Colonic mucosa (tissue), 4 donors: ENCODE data around the gene RHOBTB1. TPM values are rescaled to one million over a fixed set of nuclear protein-coding genes. Genes with fewer than 3 reads are reported as not detected.

ENCODE experiments used
- DNase-seq: peaks from one replicate; pipeline ENCODE4 v3.0.0-alpha.2; 2020
- H3K27ac ChIP-seq: fragments of 200-600 bp; one replicate; pipeline ENCODE4 v1.8.0; 2021
- H3K27me3 ChIP-seq: fragments of 200-600 bp; one replicate; pipeline ENCODE4 v1.8.0; 2021
- H3K36me3 ChIP-seq: fragments of 200-600 bp; one replicate; pipeline ENCODE4 v1.8.0; 2021
- H3K4me1 ChIP-seq: fragments of 200-600 bp; one replicate; pipeline ENCODE4 v1.8.0; 2021; ENCODE audit warnings: mild to moderate bottlenecking
- H3K4me3 ChIP-seq: fragments of 200-600 bp; one replicate; pipeline ENCODE4 v1.8.0; 2021
- H3K9ac ChIP-seq, 2 donors: one replicate each; pipeline ENCODE4 v1.7.0; 2013; ENCODE audit warnings: control low read depth in 2 of 2, low read depth in 2 of 2, low read length in 2 of 2
- H3K9me3 ChIP-seq: fragments of 200-600 bp; one replicate; pipeline ENCODE4 v1.8.0; 2021
- intact Hi-C: fragments of 100-400 bp; cut with DNase I; formaldehyde crosslinking; loops from one replicate; pipeline ENCODE4 v1.14.1; 2022
- total RNA-seq, 2 donors: library from RNA; stranded (reverse); fragmentation: NEBNext Ultra II Directional in 1 of 2; extraction: Animal tissue kit (Norgen Biotek cat#: 25700) in 1 of 2; gene quantifications; one replicate each; pipeline ENCODE4 v1.2.1, GENCODE V29; 2021
- TF ChIP-seq, protein P1 (sequence below): fragments of 200-600 bp; IDR thresholded peaks from one replicate; pipeline ENCODE4 v1.8.0; 2022; ENCODE audit warnings: antibody characterized with exemption, mild to moderate bottlenecking
- donor health status: healthy.
- donor health status: DM: no; HTN: no; CAD: no.
- donor health status: DM: no; HTN: no; CAD: no.

RHOBTB1 gene
- total RNA-seq, 2 donors from 2014 or later: 2.5 to 4.9 TPM

DNA sequence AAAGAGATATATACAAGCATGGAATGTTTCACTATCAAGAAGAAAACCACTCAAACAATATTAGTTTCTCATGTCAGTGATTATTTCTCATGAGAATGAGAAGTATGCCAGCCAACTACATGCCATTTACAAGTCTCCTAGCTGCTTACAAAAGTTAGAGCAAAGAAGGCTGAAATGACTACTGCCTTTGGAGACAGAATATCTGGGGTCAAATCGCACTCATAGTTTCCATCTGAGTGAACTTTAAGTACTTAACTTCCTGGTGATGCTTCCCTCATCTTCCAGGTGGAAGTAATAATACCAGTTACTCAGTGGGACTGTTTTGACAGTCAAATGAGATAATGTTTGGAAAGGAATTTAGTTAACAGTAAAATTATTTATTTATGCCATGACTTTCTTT, 42.0 kb upstream of the RHOBTB1 start:
- no peak overlapping the region for H3K27ac ChIP-seq
- no peak overlapping the region for H3K4me3 ChIP-seq
- TF ChIP-seq, protein P1, sequence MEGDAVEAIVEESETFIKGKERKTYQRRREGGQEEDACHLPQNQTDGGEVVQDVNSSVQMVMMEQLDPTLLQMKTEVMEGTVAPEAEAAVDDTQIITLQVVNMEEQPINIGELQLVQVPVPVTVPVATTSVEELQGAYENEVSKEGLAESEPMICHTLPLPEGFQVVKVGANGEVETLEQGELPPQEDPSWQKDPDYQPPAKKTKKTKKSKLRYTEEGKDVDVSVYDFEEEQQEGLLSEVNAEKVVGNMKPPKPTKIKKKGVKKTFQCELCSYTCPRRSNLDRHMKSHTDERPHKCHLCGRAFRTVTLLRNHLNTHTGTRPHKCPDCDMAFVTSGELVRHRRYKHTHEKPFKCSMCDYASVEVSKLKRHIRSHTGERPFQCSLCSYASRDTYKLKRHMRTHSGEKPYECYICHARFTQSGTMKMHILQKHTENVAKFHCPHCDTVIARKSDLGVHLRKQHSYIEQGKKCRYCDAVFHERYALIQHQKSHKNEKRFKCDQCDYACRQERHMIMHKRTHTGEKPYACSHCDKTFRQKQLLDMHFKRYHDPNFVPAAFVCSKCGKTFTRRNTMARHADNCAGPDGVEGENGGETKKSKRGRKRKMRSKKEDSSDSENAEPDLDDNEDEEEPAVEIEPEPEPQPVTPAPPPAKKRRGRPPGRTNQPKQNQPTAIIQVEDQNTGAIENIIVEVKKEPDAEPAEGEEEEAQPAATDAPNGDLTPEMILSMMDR: no peak
- no peaks in the 10 kb centered on the region for H3K9me3 ChIP-seq
- no peak for DNase-seq
- H3K9ac ChIP-seq: no peak overlapping the region
- H3K27me3 ChIP-seq: no peaks in the 10 kb centered on the region
- H3K36me3 ChIP-seq: no peaks in the 10 kb centered on the region
- intact Hi-C loops: no loop called here
- no peaks in the 10 kb centered on the region for H3K4me1 ChIP-seq

DNA sequence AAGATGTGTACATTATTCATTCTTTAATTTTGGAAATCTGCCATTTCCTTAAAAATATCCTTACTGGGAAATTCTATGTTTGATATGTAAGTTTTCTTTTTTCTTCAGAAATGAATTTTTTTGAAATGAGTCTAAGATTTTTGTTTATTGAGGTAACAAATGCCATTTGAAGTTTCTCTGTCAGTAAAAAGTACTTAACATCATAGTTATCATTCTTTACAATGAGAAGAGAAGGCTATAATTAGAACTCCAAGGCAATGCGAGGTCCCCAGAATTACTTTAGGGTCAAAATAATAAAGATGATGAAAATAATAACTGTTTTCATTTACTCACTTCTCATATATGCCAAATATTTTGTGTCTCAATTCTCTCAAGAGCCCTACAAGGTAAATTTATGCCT, 37.0 kb upstream of the RHOBTB1 start:
- H3K36me3 ChIP-seq: no peaks in the 10 kb centered on the region
- intact Hi-C loops: no loop called here

DNA sequence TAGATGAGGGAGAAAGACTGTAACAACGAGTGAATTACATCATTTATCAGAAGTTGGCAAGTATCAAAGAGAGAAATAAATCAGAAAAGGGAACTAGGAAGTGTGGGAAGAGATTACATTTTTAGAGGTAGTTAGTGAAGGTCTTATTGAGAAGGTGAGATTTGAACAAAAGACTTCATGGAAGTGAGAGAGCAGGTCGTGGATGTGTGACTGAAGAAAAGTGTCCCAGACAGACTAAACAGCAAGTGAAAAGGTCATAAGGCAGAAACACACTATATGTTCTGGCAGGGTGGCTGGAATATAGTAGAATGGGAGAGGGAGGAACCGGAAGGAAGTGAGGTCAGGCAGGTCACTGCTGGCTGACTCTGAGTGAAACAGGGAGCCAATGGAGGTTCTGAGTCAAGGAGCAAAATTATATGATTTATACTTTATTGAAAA, 35.7 kb upstream of the RHOBTB1 start:
- TF ChIP-seq, protein P1: no peak
- no peaks in the 10 kb centered on the region for H3K36me3 ChIP-seq
- H3K9ac ChIP-seq: no peak overlapping the region
- no peak for DNase-seq
- no peaks in the 10 kb centered on the region for H3K27me3 ChIP-seq
- no peaks in the 10 kb centered on the region for H3K4me1 ChIP-seq
- intact Hi-C loops: no loop called here
- no peak overlapping the region for H3K27ac ChIP-seq
- H3K4me3 ChIP-seq: no peak overlapping the region
- no peaks in the 10 kb centered on the region for H3K9me3 ChIP-seq

More for the DNA sequence above, 37.0 kb upstream of the RHOBTB1 start:
- TF ChIP-seq, protein P1: no peak
- H3K9me3 ChIP-seq: no peaks in the 10 kb centered on the region
- H3K27me3 ChIP-seq: no peaks in the 10 kb centered on the region
- H3K4me3 ChIP-seq: no peak overlapping the region
- no peak overlapping the region for H3K9ac ChIP-seq
- no peak for DNase-seq
- no peaks in the 10 kb centered on the region for H3K4me1 ChIP-seq
- no peak overlapping the region for H3K27ac ChIP-seq

DNA sequence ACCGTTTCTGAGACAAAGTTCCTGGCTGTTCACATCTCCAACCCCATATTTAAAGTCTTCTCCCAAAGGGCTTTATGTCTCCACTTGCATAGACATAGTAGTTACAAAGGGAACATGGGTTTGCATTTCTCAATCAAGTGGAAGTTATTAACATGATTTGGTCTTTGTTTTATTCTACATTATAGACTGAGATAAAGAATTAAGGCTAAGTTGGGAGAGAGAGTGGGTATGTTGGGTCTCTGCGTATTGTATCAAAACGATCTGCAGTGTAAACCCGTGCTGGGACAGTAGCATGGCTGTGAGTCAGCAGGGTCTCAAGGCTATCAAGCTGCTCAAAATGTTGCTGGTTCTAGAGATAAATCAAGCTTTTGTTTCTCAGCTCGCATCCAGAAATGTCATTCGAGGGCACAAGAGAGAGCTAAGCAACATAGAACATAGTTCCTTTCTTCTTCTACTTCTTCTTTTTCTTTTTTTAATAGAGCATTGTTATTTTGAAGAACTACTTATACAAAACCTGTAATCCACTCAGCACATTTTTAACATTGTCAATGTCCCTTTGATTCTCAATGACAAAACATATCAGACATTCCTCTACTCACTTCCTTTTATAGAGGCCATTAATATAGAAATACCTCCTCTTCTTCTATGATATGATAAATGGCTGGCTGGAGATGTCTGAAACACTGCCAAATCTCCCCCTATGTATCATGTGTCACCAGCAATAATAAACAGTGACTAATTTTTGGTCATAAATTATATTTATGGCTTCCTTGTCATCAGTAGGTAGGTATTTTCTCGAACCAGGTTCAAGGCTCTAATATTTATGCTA, 34.5 kb upstream of the RHOBTB1 start:
- Histone ChIP-seq H3K36me3 (no peaks in the 10 kb centered on the region), H3K9ac (no peak overlapping the region), H3K27ac (no peak overlapping the region), H3K9me3 (no peaks in the 10 kb centered on the region), H3K27me3 (no peaks in the 10 kb centered on the region), H3K4me3 (no peak overlapping the region), H3K4me1 (no peaks in the 10 kb centered on the region)
- DNase-seq: no peak
- intact Hi-C loops: no loop called here
- TF ChIP-seq, protein P1: no peak

DNA sequence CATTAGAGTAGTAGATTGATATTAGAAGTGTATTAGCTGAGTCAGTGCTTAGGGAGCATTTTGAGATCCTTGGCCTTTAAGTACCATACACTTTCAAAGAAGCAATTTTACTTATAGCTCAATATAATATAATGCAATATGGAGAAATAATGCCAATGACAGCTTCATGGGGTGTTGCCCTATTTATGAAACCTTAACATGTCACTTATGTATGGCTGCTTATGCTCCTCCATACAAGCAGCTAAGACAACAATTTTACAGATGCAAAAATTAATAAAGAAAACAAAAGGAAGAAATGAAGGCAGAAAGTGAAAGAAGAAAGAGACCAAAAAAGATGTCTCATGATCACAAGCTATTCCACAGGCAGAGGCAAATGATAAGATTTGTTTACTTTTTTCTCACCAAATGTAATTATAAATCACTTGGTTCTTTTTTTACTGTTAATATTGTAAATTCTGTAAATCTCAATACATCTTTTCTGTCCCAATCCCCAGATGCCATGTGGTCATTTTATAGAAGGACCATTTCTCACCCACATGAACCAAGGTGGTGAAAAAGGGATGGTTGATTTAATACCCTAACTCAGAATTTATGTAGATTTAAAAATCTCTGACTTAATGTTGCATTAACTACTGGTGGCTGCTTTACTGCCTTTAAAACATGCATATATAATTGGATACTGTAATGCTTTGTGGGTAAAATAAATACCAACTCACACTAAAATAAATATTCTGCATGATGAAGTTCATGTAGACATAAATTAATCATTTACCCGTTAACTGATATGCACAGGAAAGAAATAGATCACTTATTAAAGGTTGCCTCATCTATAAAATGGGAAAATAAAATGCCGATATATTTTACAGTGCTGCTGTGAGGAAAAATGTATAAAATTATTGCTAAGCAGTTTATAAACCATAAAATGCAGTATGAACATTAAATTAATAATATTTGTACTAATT, 33.5 kb upstream of the RHOBTB1 start:
- H3K4me3 ChIP-seq: no peak overlapping the region

More for the DNA sequence above, 33.5 kb upstream of the RHOBTB1 start:
- DNase-seq: no peak
- no peak overlapping the region for H3K9ac ChIP-seq
- H3K27me3 ChIP-seq: no peaks in the 10 kb centered on the region
- TF ChIP-seq, protein P1: no peak
- H3K4me1 ChIP-seq: no peaks in the 10 kb centered on the region
- intact Hi-C loops: no loop called here
- no peaks in the 10 kb centered on the region for H3K36me3 ChIP-seq
- no peaks in the 10 kb centered on the region for H3K9me3 ChIP-seq
- H3K27ac ChIP-seq: no peak overlapping the region
